Measurements from ENCODE around the gene SLC49A3. TPM values are rescaled to one million over a fixed set of nuclear protein-coding genes. Genes with fewer than 3 reads are reported as not detected.
A peak's percentile ranks its signal among the peaks of the same experiment; 100 is the strongest.

SLC49A3 gene
- total and polyA plus RNA-seq, 2 of the 13 experiments (the other 11 are each of a cell fraction or from before 2014, with no cell fraction given), result 0.07 to 0.17 TPM

DNA sequence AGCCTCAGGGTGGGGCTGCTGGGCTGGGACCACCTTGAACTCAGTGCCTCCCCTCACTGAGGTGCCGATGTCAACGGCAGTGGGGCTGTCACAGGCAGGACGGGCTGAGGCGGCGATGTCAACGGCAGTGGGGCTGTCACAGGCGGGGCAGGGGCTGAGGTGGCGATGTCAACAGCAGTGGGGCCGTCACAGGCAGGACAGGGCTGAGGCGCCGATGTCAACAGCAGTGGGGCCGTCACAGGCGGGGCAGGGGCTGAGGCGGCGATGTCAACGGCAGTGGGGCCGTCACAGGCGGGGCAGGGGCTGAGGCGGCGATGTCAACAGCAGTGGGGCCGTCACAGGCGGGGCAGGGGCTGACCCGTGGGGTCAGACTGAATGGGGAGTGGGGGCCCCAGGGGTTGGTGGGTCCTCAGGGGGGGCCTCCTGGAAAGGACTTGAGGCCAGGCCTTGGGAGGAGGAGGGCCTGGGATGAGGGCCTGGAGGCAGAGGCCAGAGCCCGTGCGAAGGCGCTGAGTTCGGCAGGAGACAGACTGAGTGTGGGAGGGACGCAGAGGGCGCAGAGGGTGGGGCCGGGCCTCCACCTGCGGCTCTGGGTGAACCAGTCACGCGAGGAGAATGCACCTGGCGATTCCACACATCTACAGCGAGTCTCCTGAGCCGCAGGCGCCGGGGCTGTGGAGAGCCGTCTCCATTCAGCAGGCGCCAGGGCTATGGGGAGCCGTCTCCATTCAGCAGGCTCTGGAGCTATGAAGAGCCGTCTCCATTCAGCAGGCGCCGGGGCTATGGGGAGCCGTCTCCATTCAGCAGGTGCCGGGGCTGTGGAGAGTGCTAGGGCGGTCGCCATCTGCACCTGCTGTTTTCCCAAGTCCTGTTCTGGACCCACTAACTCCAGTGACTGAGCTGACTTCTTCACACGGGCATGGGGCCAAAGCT lies 37.7 kb downstream of the SLC49A3 start (continued):
- TF ChIP-seq, protein P1, sequence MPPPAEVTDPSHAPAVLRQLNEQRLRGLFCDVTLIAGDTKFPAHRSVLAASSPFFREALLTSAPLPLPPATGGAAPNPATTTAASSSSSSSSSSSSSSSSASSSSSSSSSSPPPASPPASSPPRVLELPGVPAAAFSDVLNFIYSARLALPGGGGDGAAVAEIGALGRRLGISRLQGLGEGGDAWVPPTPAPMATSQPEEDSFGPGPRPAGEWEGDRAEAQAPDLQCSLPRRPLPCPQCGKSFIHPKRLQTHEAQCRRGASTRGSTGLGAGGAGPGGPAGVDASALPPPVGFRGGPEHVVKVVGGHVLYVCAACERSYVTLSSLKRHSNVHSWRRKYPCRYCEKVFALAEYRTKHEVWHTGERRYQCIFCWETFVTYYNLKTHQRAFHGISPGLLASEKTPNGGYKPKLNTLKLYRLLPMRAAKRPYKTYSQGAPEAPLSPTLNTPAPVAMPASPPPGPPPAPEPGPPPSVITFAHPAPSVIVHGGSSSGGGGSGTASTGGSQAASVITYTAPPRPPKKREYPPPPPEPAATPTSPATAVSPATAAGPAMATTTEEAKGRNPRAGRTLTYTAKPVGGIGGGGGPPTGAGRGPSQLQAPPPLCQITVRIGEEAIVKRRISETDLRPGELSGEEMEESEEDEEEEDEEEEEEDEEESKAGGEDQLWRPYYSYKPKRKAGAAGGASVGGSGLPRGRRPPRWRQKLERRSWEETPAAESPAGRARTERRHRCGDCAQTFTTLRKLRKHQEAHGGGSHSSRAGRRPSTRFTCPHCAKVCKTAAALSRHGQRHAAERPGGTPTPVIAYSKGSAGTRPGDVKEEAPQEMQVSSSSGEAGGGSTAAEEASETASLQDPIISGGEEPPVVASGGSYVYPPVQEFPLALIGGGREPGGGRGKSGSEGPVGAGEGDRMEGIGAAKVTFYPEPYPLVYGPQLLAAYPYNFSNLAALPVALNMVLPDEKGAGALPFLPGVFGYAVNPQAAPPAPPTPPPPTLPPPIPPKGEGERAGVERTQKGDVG (CRISPR knock-in tag; IDR thresholded peaks at IDR 0.05; ENCODE audit: borderline replicate concordance), result no peak
- TF ChIP-seq ZNF263 (CRISPR knock-in tag; IDR thresholded peaks at IDR 0.05), result peak; percentile 44; the same call in 1 of the 2 replicates
- TF ChIP-seq MTF2 (CRISPR knock-in tag; IDR thresholded peaks at IDR 0.05; ENCODE audit: borderline replicate concordance), result peak; percentile 43; the same call in 1 of the 2 replicates

DNA sequence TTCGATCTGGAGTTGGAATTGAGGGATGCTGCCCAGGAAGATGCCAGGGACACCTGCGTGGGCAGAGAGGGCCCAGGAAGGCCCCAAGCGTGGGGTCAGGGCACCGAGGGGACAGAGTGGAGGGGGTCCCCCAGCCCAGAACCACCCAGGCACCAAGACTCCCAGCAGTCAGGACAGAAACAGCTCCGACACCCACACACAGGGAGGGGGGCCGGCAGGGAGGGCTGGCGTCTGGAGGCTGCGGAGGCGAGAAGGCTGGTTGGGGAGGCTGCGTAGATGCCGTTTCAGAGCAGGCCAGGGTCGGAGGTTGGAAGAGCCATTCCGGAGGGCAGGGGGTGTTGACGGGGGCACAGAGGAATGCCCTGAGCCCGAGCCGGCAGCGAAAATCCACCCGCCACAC lies 38.5 kb downstream of the SLC49A3 start:
- DNase-seq (ENCODE audit: low spot score) (no peak), FAIRE-seq (no peak), ATAC-seq (no peak)
- Histone ChIP-seq H3K27me3 (ENCODE audit: control insufficient read depth in 1 of 2, insufficient read depth in 2 of 2, low read length in 2 of 2) (peaks cover 19 to 70% of the 10 kb centered on the region in 2 experiments), H3K9me3 (ENCODE audit: low read length) (no peaks in the 10 kb centered on the region), H3K4me1 (ENCODE audit: insufficient read depth, low read length) (peaks cover 44% of the 10 kb centered on the region), H3K9ac (ENCODE audit: insufficient read depth, low read depth, low read length) (no peak overlapping the region), H3K36me3 (replicated peaks in 1 of 2; ENCODE audit: control insufficient read depth in 1 of 2, insufficient read depth in 2 of 2, low read length in 2 of 2) (no peaks in the 10 kb centered on the region), H3K4me2 (ENCODE audit: low read depth, low read length) (peak overlapping the region; percentile 62), H4K20me1 (ENCODE audit: insufficient read depth, low read length) (no peaks in the 10 kb centered on the region), H3K79me2 (ENCODE audit: insufficient read depth, low read length) (no peaks in the 10 kb centered on the region), H3K27ac (ENCODE audit: extremely low read length, insufficient read depth, low read length) (no peak overlapping the region), H2AFZ (ENCODE audit: low read length) (no peak overlapping the region), H3K4me3 (replicated peaks in 1 of 3; ENCODE audit: insufficient read depth in 1 of 3, low read depth in 2 of 3, low read length in 3 of 3) (peak overlapping the region in 1 of 3 experiments; percentile 48; a peak in 1 of 6 replicates)
- in situ Hi-C loops (cut with HindIII; ENCODE audit: extremely low pct_ligation_motif_present, low pct_unique_long_range_greater_than_20kb), result no loop called here
- 41% methylated on average over 16 of the region's 18 CpGs for WGBS (ENCODE audit: low lambda C conversion rate)
- ChIA-PET CTCF (ENCODE audit: low intra/inter-chr PET ratio, low total read pairs) (no interaction called here), POLR2A (no interaction called here)
- BruUV-seq (replicated peaks), result no TSS peak
- intact Hi-C loops (cut with micrococcal nuclease; ENCODE audit: unreplicated experiment), result no loop called here
- TF ChIP-seq, protein P2, sequence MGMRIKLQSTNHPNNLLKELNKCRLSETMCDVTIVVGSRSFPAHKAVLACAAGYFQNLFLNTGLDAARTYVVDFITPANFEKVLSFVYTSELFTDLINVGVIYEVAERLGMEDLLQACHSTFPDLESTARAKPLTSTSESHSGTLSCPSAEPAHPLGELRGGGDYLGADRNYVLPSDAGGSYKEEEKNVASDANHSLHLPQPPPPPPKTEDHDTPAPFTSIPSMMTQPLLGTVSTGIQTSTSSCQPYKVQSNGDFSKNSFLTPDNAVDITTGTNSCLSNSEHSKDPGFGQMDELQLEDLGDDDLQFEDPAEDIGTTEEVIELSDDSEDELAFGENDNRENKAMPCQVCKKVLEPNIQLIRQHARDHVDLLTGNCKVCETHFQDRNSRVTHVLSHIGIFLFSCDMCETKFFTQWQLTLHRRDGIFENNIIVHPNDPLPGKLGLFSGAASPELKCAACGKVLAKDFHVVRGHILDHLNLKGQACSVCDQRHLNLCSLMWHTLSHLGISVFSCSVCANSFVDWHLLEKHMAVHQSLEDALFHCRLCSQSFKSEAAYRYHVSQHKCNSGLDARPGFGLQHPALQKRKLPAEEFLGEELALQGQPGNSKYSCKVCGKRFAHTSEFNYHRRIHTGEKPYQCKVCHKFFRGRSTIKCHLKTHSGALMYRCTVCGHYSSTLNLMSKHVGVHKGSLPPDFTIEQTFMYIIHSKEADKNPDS (CRISPR knock-in tag; IDR thresholded peaks at IDR 0.05), result no peak
- TF ChIP-seq LCORL (IDR thresholded peaks at IDR 0.05) (no peak), LCORL (CRISPR knock-in tag; IDR thresholded peaks at IDR 0.05) (no peak), ZNF607 (CRISPR knock-in tag; IDR thresholded peaks at IDR 0.05; ENCODE audit: borderline replicate concordance) (no peak), ZNF747 (CRISPR knock-in tag; IDR thresholded peaks at IDR 0.05; ENCODE audit: borderline replicate concordance) (no peak), ZNF567 (CRISPR knock-in tag; IDR thresholded peaks at IDR 0.05; ENCODE audit: borderline replicate concordance) (no peak), ZNF724P (CRISPR knock-in tag; IDR thresholded peaks at IDR 0.05; ENCODE audit: borderline replicate concordance) (no peak)
- TF ChIP-seq, protein P3, sequence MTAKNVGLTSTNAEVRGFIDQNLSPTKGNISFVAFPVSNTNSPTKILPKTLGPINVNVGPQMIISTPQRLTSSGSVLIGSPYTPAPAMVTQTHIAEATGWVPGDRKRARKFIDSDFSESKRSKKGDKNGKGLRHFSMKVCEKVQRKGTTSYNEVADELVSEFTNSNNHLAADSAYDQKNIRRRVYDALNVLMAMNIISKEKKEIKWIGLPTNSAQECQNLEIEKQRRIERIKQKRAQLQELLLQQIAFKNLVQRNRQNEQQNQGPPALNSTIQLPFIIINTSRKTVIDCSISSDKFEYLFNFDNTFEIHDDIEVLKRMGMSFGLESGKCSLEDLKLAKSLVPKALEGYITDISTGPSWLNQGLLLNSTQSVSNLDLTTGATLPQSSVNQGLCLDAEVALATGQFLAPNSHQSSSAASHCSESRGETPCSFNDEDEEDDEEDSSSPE (CRISPR knock-in tag; IDR thresholded peaks at IDR 0.05), result no peak
- TF ChIP-seq, protein P4, sequence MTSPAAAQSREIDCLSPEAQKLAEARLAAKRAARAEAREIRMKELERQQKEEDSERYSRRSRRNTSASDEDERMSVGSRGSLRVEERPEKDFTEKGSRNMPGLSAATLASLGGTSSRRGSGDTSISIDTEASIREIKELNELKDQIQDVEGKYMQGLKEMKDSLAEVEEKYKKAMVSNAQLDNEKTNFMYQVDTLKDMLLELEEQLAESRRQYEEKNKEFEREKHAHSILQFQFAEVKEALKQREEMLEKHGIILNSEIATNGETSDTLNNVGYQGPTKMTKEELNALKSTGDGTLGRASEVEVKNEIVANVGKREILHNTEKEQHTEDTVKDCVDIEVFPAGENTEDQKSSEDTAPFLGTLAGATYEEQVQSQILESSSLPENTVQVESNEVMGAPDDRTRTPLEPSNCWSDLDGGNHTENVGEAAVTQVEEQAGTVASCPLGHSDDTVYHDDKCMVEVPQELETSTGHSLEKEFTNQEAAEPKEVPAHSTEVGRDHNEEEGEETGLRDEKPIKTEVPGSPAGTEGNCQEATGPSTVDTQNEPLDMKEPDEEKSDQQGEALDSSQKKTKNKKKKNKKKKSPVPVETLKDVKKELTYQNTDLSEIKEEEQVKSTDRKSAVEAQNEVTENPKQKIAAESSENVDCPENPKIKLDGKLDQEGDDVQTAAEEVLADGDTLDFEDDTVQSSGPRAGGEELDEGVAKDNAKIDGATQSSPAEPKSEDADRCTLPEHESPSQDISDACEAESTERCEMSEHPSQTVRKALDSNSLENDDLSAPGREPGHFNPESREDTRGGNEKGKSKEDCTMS (CRISPR knock-in tag; conservative IDR thresholded peaks at IDR 0.05), result no peak
